HepG2 (cell line): ENCODE data around the gene SOCS1. TPM values are rescaled to one million over a fixed set of nuclear protein-coding genes. Genes with fewer than 3 reads are reported as not detected.

Experiments
- AGO2 ChIP-seq: fragments of 200-400 bp; formaldehyde crosslinking; optimal IDR thresholded peaks from 2 replicates; pipeline ENCODE3; 2017; ENCODE audit warnings: mild to moderate bottlenecking, low read depth, low read length, moderate library complexity
- GABPB1 ChIP-seq: IDR thresholded peaks from 2 replicates; pipeline ENCODE4 v1.6.1; 2016; ENCODE audit warnings: mild to moderate bottlenecking, missing genetic modification reagents, moderate library complexity, missing compliant biosample characterization
- GTF2F1 ChIP-seq: fragments of 150-350 bp; IDR thresholded peaks from 2 replicates; pipeline ENCODE4 v1.6.1; 2014; ENCODE audit warnings: low read length
- KLF15 ChIP-seq: sonication (generic); formaldehyde crosslinking; IDR thresholded peaks from 2 replicates; pipeline ENCODE4 v1.8.1; 2023; ENCODE audit warnings: borderline replicate concordance, mild to moderate bottlenecking, inconsistent platforms, missing genetic modification reagents, mixed read lengths
- MAX ChIP-seq: IDR thresholded peaks from 2 replicates; pipeline ENCODE4 v1.6.1; 2012; ENCODE audit warnings: inconsistent platforms
- NR2F1 ChIP-seq, 2 experiments: fragments of 450-650 bp in 1 of 2; formaldehyde crosslinking in 1 of 2; IDR thresholded peaks; 2 replicates each; pipeline versions ENCODE4 v1.5.0 to v1.6.1; 2016 to 2020; ENCODE audit warnings: mild to moderate bottlenecking in 1 of 2, missing compliant biosample characterization in 1 of 2, missing genetic modification reagents in 1 of 2, moderate library complexity in 1 of 2
- SIX4 ChIP-seq: sonication (generic); formaldehyde crosslinking; IDR thresholded peaks from 2 replicates; pipeline ENCODE4 v1.4.0; 2020; ENCODE audit warnings: missing genetic modification reagents
- STAG1 ChIP-seq: sonication (generic); formaldehyde crosslinking; IDR thresholded peaks from 2 replicates; pipeline ENCODE4 v1.4.0; 2020; ENCODE audit warnings: missing genetic modification reagents
- TAF1 ChIP-seq: sonication (generic); formaldehyde crosslinking; IDR thresholded peaks from 2 replicates; pipeline ENCODE4 v1.4.0; 2020; ENCODE audit warnings: missing genetic modification reagents
- YEATS2 ChIP-seq: sonication (generic); formaldehyde crosslinking; IDR thresholded peaks from 2 replicates; pipeline ENCODE4 v1.4.0; 2020; ENCODE audit warnings: missing genetic modification reagents, borderline replicate concordance
- ZFP82 ChIP-seq: sonication (generic); formaldehyde crosslinking; IDR thresholded peaks from 2 replicates; pipeline ENCODE4 v1.5.1; 2020; ENCODE audit warnings: mild to moderate bottlenecking, missing genetic modification reagents, borderline replicate concordance
- ZNF12 ChIP-seq: sonication (generic); formaldehyde crosslinking; IDR thresholded peaks from 2 replicates; pipeline ENCODE4 v1.5.0; 2020; ENCODE audit warnings: missing genetic modification reagents
- ZNF17 ChIP-seq: sonication (generic); formaldehyde crosslinking; IDR thresholded peaks from 2 replicates; pipeline ENCODE4 v1.5.0; 2020; ENCODE audit warnings: mild to moderate bottlenecking, missing genetic modification reagents
- ZNF44 ChIP-seq: sonication (generic); formaldehyde crosslinking; IDR thresholded peaks from 2 replicates; pipeline ENCODE4 v1.5.1; 2020; ENCODE audit warnings: mild to moderate bottlenecking, missing genetic modification reagents
- ZNF547 ChIP-seq: sonication (generic); formaldehyde crosslinking; IDR thresholded peaks from 2 replicates; pipeline ENCODE4 v1.5.1; 2020; ENCODE audit warnings: mild to moderate bottlenecking, missing genetic modification reagents
- ZNF883 ChIP-seq: sonication (generic); formaldehyde crosslinking; IDR thresholded peaks from 2 replicates; pipeline ENCODE4 v1.5.1; 2020; ENCODE audit warnings: mild to moderate bottlenecking, missing genetic modification reagents; ENCODE audit errors: not compliant biosample characterization
- ZUFSP ChIP-seq: sonication (generic); formaldehyde crosslinking; IDR thresholded peaks from 2 replicates; pipeline ENCODE4 v1.9.0; 2021; ENCODE audit warnings: missing genetic modification reagents, mild to moderate bottlenecking, borderline replicate concordance
- polyA plus RNA-seq, 8 experiments: library from polyadenylated mRNA; depleted of rRNA in 3 of 8; stranded (reverse) in 7 of 8; unstranded in 1 of 8; fragments of >200 nt; fragmentation: Illumina TruSeq in 4 of 8; extraction: Trizol in 4 of 8; gene quantifications; 2 replicates each; pipeline versions ENCODE4 v1.2.1 to v1.2.3, GENCODE V29; 2011 to 2016; ENCODE audit warnings: low read depth in 4 of 8, missing spikeins in 1 of 8, mixed read lengths in 1 of 8; ENCODE audit not compliant: insufficient read depth in 1 of 8
- total RNA-seq, 5 experiments: library from RNA; depleted of rRNA; stranded (reverse); fragments of >200 nt; fragmentation: Illumina TruSeq; extraction: Trizol; gene quantifications; 2 replicates each; pipeline ENCODE4 v1.2.3, GENCODE V29; 2016; ENCODE audit warnings: low read depth in 1 of 5
- TF ChIP-seq, protein P1 (sequence below): fragments of 450-650 bp; IDR thresholded peaks from 2 replicates; pipeline ENCODE4 v1.6.1; 2017
- TF ChIP-seq, protein P2 (sequence below): sonication (generic); formaldehyde crosslinking; IDR thresholded peaks from 2 replicates; pipeline ENCODE4 v1.4.0; 2020; ENCODE audit warnings: mild to moderate bottlenecking, missing genetic modification reagents
- TF ChIP-seq, protein P3 (sequence below), 2 experiments: fragments of 450-650 bp in 1 of 2; sonication (generic) in 1 of 2; formaldehyde crosslinking; IDR thresholded peaks; 2 replicates each; pipeline versions ENCODE4 v1.5.0 to v1.8.0; 2020 to 2022; ENCODE audit warnings: mild to moderate bottlenecking in 1 of 2, missing genetic modification reagents in 1 of 2
- TF ChIP-seq, protein P4 (sequence below): sonication (generic); formaldehyde crosslinking; IDR thresholded peaks from 2 replicates; pipeline ENCODE4 v1.9.0; 2021; ENCODE audit warnings: missing genetic modification reagents, borderline replicate concordance

The SOCS1 gene
- total and polyA plus RNA-seq, 2 of the 13 experiments (the other 11 are each of a cell fraction or from before 2014, with no cell fraction given), result 5.3 to 6.3 TPM

DNA sequence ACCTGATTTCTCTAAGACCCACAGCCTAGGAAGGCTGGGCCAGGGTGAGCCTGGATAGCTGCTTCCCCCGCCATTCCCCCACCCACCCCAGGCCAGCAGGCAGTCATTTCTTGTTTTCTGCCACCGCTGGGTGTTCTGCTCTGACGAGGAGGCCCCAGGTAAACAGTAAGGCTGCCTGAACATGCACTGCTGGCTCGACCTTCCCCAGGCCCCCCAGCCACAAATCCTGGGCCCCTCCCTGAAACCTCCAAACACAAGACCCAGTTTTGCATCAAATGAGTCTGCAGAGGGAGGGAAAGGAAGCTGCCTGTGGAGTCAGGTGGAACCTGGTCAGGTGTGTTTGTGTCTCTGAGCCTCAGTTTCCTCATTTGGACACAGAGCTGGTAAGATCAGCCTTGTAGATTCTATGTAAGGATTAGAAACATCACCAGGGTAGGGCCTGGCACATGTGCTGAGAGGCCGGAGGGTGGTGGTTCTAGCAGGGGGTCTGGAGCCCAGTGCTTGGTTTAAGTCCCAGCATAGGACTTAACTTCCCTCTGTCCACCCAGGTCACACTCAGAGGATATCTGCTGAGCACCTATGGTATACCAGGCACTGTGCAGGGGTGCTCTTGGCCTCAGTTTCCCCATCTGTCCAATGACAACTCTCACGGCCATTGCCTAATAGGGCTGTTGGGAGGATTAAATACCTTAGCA is 44.0 kb upstream of the SOCS1 start (continued):
- TF ChIP-seq ZUFSP (CRISPR knock-in tag), result no peak
- TF ChIP-seq YEATS2 (CRISPR knock-in tag), result no peak
- no peak for TF ChIP-seq ZFP82
- TF ChIP-seq, protein P1, sequence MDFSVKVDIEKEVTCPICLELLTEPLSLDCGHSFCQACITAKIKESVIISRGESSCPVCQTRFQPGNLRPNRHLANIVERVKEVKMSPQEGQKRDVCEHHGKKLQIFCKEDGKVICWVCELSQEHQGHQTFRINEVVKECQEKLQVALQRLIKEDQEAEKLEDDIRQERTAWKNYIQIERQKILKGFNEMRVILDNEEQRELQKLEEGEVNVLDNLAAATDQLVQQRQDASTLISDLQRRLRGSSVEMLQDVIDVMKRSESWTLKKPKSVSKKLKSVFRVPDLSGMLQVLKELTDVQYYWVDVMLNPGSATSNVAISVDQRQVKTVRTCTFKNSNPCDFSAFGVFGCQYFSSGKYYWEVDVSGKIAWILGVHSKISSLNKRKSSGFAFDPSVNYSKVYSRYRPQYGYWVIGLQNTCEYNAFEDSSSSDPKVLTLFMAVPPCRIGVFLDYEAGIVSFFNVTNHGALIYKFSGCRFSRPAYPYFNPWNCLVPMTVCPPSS, result no peak
- no peak; the same call in 1 of the 2 replicates for TF ChIP-seq MAX
- TF ChIP-seq STAG1 (CRISPR knock-in tag), result no peak
- TF ChIP-seq, protein P2, sequence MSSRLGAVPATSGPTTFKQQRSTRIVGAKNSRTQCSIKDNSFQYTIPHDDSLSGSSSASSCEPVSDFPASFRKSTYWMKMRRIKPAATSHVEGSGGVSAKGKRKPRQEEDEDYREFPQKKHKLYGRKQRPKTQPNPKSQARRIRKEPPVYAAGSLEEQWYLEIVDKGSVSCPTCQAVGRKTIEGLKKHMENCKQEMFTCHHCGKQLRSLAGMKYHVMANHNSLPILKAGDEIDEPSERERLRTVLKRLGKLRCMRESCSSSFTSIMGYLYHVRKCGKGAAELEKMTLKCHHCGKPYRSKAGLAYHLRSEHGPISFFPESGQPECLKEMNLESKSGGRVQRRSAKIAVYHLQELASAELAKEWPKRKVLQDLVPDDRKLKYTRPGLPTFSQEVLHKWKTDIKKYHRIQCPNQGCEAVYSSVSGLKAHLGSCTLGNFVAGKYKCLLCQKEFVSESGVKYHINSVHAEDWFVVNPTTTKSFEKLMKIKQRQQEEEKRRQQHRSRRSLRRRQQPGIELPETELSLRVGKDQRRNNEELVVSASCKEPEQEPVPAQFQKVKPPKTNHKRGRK (CRISPR knock-in tag), result no peak
- no peak for TF ChIP-seq KLF15 (CRISPR knock-in tag)
- TF ChIP-seq AGO2, result no peak
- TF ChIP-seq NR2F1 (CRISPR knock-in tag; IDR thresholded peaks at IDR 0.05), result no peak
- peak; percentile 66 for TF ChIP-seq ZNF883 (CRISPR knock-in tag)
- TF ChIP-seq GABPB1 (CRISPR knock-in tag), result no peak
- TF ChIP-seq GTF2F1, result no peak
- TF ChIP-seq ZNF44 (CRISPR knock-in tag), result no peak
- TF ChIP-seq SIX4 (CRISPR knock-in tag), result no peak
- TF ChIP-seq, protein P3, sequence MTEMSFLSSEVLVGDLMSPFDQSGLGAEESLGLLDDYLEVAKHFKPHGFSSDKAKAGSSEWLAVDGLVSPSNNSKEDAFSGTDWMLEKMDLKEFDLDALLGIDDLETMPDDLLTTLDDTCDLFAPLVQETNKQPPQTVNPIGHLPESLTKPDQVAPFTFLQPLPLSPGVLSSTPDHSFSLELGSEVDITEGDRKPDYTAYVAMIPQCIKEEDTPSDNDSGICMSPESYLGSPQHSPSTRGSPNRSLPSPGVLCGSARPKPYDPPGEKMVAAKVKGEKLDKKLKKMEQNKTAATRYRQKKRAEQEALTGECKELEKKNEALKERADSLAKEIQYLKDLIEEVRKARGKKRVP (CRISPR knock-in tag; IDR thresholded peaks at IDR 0.05), result no peak
- TF ChIP-seq ZNF12 (CRISPR knock-in tag), result no peak
- 0 out of 2 replicates have a peak, but pooled peaks have one; percentile 68 for TF ChIP-seq ZNF547 (CRISPR knock-in tag)
- TF ChIP-seq, protein P4, sequence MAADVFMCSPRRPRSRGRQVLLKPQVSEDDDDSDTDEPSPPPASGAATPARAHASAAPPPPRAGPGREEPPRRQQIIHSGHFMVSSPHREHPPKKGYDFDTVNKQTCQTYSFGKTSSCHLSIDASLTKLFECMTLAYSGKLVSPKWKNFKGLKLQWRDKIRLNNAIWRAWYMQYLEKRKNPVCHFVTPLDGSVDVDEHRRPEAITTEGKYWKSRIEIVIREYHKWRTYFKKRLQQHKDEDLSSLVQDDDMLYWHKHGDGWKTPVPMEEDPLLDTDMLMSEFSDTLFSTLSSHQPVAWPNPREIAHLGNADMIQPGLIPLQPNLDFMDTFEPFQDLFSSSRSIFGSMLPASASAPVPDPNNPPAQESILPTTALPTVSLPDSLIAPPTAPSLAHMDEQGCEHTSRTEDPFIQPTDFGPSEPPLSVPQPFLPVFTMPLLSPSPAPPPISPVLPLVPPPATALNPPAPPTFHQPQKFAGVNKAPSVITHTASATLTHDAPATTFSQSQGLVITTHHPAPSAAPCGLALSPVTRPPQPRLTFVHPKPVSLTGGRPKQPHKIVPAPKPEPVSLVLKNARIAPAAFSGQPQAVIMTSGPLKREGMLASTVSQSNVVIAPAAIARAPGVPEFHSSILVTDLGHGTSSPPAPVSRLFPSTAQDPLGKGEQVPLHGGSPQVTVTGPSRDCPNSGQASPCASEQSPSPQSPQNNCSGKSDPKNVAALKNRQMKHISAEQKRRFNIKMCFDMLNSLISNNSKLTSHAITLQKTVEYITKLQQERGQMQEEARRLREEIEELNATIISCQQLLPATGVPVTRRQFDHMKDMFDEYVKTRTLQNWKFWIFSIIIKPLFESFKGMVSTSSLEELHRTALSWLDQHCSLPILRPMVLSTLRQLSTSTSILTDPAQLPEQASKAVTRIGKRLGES (CRISPR knock-in tag), result no peak
- TF ChIP-seq TAF1 (CRISPR knock-in tag), result no peak
- TF ChIP-seq ZNF17 (CRISPR knock-in tag), result no peak
